Measurements from ENCODE around the gene CREG2. TPM values are rescaled to one million over a fixed set of nuclear protein-coding genes. Genes with fewer than 3 reads are reported as not detected.

Gene CREG2
- total and polyA plus RNA-seq, 2 experiments from 2014 or later = 0.15 to 0.22 TPM

DNA sequence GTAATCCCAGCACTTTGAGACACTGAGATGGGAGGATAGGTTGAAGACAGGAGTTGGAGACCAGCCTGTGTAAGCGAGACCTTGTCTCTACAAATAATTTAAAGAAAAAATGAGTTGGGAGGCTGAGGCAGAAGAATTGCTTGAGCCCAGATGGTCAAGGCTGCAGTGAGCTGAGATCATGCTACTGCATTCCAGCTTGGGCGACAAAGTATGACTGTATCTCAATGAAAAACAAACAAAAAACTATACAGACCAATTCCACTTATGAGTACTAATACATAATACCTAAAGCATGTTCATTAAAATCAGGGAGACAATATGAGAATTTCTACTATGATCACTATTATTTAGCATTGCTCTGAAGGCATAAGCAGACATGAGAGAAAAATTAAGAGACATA is 91.4 kb downstream of the CREG2 start:
- Histone ChIP-seq H3K4me2 (ENCODE audit: unreplicated experiment) (peak overlapping the region; percentile 90), H3K9me3 (ENCODE audit: low read depth) (no peaks in the 10 kb centered on the region), H3K4me3 (peak overlapping the region; percentile 52), H3K79me2 (ENCODE audit: insufficient read depth) (peaks cover 99% of the 10 kb centered on the region), H3K9ac (peak overlapping the region; percentile 33), H3K9me2 (ENCODE audit: insufficient read depth) (no peaks in the 10 kb centered on the region), H4K20me1 (ENCODE audit: insufficient read depth) (peaks cover 14% of the 10 kb centered on the region; the same call in 1 of the 2 replicates), H3F3A (ENCODE audit: insufficient read depth) (peaks cover 25% of the 10 kb centered on the region), H2AFZ (no peak overlapping the region), H3K36me3 (ENCODE audit: low read depth) (peaks cover 32% of the 10 kb centered on the region), H3K27ac (peak overlapping the region; percentile 75), H3K4me1 (ENCODE audit: insufficient read depth) (peaks cover 31% of the 10 kb centered on the region), H3K27me3 (replicated peaks; ENCODE audit: insufficient read depth) (no peaks in the 10 kb centered on the region)
- in situ Hi-C loops (cut with MboI) = no loop called here
- no peak for TF ChIP-seq EZH2phosphoT487 (IDR thresholded peaks at IDR 0.05; ENCODE audit: insufficient read depth, low read depth)
- TF ChIP-seq EZH2 (IDR thresholded peaks at IDR 0.05; ENCODE audit: insufficient read depth, poor library complexity, severe bottlenecking) = no peak
- peak; percentile 82 for DNase-seq
- 5 to 8% methylated on average over 2 of the region's 2 CpGs for WGBS, 2 experiments (ENCODE audit: low coverage in 1 of 2, low lambda C conversion rate in 2 of 2, missing lambda C conversion rate in 2 of 2)

Small RNA genes within 50 kb of the gene (microRNA-seq; reads per million reads assigned to microRNA genes)
- not detected for gene MIR5696 (ENCODE audit: borderline number of aligned reads)

Small RNA genes within 50 kb of the gene (small RNA-seq; reads per million reads assigned to genes)
- not detected for gene MIR5696 (ENCODE audit: low read depth, low replicate concordance)

Other genes with a start within 250 kb of the CREG2 start
- gene TBC1D8, start 236.1 kb downstream of the CREG2 start, total RNA-seq (2014; rRNA removed; shearing (Covaris generic)) = 2.6 and 3.4 TPM in 2 replicates
- gene TBC1D8, start 236.1 kb downstream of the CREG2 start, polyA plus RNA-seq (2016; fragmentation: Nextera tagmentation; extraction: Ambion mirVana) = 2.3 and 2.5 TPM in 2 replicates
- gene CNOT11, start 134.6 kb downstream of the CREG2 start, total RNA-seq (2014; rRNA removed; shearing (Covaris generic)) = 30.6 and 33.3 TPM in 2 replicates
- gene CNOT11, start 134.6 kb downstream of the CREG2 start, polyA plus RNA-seq (2016; fragmentation: Nextera tagmentation; extraction: Ambion mirVana) = 22.6 and 24.6 TPM in 2 replicates
- gene RNF149, start 78.8 kb downstream of the CREG2 start, total RNA-seq (2014; rRNA removed; shearing (Covaris generic)) = 54.1 and 58.1 TPM in 2 replicates
- 48.9 and 51.9 TPM in 2 replicates for gene RNF149, start 78.8 kb downstream of the CREG2 start, polyA plus RNA-seq (2016; fragmentation: Nextera tagmentation; extraction: Ambion mirVana)
- gene RFX8, start 87.6 kb upstream of the CREG2 start, total RNA-seq (2014; rRNA removed; shearing (Covaris generic)) = 5.1 and 6.4 TPM in 2 replicates
- gene RFX8, start 87.6 kb upstream of the CREG2 start, polyA plus RNA-seq (2016; fragmentation: Nextera tagmentation; extraction: Ambion mirVana) = 4.4 and 5.9 TPM in 2 replicates

All from GM23248 (cell line).